Measurements from ENCODE around the gene DRC7.
A peak's percentile ranks its signal among the peaks of the same experiment; 100 is the strongest.

The DRC7 gene

DNA sequence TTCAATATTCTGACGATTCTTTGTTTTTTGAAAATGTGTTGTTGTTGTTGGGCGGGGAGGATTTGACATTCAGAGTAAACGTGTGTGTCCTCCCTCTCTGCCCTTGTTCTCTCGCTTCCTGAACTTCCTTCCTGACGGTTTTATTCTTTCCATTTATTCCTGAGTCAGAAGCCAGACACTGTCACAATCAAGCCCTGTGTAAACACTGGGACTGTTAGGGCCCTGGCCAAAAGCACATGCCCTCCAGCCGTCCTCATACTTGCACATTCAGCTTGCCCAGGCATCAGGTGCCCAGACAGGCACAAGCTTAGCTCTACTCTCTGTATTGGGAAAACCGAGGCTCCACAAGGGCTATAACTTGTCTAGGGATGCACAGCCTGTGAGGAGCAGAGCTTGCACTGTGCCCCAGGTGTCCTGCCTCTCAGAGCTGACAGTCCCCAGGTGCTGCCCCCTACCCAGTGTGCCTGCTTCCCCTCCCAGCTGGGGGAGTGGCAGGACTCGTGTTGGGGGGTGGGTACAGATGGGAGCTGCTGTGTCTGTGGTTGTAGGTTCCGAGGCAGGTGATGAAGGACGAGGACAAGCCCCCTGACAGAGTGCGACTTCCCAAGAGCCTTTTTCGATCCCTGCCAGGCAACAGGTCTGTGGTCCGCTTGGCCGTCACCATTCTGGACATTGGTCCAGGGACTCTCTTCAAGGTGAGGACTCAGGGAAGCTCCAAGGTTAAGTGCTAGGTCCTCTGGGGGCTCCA, 16.8 kb upstream of the DRC7 start:
- no peak for DNase-seq

DNA sequence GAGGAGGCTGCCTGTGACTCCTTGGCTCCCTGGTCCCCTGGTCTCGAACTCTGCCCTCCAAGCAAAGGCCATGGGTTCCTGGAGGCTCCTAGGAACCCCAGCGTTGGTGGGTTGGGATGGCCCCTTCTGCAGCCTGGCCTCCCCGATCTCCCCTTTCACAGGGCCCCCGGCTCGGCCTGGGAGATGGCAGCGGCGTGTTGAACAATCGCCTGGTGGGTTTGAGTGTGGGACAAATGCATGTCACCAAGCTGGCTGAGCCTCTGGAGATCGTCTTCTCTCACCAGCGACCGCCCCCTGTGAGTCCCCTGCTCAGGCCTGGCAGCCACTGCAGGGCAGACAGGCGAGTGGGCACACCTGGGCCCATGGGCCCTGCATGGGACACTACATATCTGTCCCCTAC, 15.6 kb upstream of the DRC7 start:
- no peak for DNase-seq

DNA sequence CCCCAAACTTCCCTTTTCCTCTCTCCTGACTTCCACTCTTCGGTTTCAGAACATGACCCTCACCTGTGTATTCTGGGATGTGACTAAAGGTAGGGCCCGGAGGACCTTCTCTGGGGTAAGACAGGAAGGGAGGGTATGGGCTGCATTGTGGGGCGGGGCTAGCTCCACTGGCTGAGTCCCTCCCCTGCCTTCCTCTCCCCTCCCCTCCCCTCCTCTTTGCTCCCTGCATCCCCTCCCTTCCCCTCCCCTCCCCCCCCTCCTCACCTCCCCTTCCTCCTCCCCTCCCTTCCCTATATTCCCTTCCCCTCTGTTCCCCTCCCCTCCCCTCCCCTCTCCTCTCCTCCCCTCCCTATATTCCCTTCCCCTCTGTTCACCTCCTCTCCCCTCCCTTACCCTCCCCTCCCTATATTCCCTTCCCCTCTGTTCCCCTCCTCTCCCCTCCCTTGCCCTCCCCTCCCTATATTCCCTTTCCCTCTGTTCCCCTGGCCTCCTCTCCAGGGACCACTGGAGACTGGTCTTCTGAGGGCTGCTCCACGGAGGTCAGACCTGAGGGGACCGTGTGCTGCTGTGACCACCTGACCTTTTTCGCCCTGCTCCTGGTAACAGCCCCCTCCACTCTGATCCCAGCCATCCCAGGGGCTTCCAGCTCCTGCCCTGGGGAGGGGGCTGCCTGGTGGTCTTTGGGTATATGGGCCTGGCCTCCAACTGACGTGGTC, 14.7 kb upstream of the DRC7 start:
- DNase-seq = no peak

DNA sequence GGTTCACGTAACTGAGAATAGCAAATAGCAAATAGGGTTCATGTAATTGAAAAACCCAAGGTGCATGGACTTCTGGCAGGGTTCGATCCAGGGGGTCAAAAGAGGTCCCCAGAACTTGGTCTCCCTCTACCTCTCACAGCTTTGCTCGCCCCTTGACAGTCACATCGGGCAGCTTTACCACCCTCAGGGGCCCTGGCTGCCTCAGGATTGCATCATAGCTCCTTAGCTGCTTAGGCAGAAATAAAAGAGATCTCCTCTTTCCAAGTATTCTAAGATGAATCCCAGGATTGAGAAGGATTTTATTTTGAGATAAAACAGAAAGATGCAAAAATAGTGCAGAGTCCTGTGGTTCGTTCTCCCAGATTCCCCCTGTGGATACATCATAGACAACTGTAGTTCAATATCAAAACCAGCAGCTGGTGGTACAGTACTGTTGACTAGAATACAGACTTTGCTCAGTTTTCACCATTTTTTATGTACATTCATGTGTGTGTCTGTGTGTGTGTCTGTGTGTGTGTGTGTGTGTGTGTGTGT, 13.7 kb upstream of the DRC7 start:
- no peak for DNase-seq

DNA sequence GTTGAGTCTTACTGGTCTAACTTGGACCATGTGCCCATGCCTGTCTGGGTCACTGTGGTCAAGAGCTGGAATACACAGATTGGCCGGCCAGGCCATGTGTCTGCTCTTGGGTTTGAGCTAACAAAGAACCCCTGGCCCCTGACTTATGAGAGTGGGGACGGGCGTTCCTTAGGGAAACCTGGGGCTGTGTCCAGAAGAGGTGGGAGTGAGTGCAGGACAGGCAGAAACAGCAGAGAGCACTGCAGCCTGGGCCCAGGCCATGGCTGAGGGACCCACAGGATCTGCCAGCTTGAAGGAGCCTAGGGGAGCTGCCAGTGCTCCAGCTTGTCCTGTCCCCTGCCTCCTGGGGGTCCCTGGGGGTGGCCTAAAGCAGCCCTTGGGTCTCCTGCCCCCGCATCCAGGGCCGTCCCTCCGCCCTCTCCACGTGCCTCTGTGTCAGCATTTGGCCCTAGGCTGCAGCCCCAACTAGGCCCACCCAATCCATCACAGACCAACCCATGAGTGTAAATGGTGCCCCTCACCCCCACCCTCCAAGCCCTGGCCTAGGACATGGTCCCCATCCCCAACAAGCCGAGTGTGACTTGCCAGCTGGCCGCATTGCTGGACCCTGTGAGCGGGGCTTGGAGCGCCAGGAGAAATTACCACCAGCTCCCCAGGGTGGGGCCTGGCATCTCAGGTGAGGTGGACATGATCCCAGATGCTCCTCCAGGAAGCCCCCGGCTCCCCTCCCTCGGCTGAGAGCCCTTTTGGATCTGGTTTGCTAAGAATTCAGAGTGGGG, 12.5 kb upstream of the DRC7 start:
- no peak for DNase-seq

DNA sequence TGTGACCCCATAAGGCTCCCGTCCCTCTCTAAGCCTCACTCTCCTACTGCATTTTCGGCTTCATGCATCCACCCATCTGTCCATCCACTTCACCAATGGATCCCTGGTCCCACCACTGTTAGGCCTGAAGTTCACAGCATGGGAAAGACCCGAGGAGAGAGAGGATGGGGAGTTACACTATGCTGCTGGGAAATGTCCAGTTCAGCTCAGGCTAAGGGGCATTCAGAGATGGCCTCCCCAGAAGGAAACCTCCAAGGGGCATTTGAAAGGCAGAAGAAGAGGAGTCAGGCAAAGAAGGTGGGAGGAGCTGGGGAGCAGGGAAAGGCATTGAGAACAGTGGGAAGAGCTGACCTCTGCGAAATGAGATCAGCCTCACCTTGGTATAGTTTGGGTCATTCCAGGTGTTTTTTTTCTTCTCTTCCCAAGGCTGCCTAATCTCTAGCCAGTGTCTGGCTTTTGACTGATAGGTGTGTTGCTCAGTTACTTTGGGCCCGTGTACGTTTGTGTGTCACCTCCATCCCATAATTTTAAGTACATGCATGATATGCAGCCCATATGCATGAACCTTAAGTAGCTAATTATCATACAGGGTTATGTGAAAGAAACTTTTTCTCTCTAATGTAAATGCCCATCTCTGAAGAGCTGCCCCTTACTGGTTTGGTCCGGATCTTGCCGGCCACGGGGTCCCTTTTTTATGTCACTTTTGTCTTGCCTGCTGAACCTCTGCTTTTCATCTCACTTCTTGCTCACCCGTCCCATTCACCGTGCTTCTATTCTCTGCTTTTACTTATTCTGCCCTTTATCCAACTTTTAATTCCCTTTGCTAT, 11.6 kb upstream of the DRC7 start:
- DNase-seq = no peak

DNA sequence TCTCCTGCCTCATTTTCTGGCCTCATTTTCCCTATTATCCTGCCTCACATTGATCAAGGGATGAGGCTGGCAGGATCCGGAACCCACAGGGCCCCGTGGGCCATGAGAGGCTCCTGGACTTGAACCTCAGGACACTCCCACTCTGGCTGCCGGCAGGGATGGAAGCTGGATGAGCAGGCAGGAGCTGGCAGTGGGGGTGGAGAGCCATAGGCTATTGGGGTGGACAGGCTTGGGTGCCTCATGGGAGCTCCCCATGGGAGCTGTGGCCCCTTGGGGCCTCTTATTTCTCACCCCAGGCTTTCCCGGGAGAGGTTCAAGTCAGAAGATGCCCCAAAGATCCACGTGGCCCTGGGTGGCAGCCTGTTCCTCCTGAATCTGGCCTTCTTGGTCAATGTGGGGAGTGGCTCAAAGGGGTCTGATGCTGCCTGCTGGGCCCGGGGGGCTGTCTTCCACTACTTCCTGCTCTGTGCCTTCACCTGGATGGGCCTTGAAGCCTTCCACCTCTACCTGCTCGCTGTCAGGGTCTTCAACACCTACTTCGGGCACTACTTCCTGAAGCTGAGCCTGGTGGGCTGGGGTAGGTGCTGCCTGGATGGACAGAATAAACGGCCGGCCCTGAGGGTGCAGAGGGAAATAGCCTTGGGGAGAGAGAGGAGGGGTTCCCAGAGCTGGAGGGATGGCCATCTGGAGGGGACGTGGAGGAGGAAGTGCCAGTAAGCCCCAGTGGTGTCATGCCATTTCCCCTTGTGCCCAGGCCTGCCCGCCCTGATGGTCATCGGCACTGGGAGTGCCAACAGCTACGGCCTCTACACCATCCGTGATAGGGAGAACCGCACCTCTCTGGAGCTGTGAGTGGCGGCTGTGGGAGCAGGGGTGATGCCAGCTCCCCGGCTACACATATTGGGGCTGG, 10.7 kb upstream of the DRC7 start:
- DNase-seq = no peak

DNA sequence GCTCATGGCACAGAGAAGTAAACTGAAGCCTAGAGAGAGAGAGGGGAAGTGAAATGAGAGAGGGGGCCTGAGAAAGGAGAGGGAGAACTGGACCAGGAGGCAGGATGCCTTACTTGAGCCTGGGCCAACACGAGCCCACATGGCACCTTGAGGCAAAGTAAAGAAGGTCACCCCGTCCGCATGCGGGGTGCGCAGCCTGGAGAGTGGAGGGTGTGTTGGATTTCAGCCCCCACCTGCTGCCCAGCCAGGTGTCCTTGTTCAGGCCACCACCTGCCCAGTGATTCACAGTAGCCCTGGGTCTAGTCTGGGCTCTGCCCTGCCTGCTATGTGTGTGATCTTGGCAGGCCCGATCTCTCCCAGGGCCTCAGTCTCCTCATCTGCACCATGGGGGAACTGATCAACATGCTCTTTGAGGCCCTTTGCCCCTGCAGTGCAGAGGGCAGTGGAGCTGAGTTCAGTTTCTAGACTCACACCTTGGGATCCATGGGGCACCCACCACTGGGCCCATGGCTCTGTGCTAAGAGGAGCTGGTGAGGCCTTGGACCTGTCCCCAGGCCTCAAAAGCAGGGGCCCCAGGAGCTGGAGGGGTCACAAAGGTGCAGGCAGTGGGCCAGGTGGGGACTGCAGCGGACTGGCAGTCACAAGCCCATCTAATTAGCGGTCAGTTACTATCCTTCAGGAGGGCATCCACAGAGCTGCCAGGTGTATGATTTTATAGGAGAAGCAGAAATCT, 9.8 kb upstream of the DRC7 start:
- DNase-seq = no peak

DNA sequence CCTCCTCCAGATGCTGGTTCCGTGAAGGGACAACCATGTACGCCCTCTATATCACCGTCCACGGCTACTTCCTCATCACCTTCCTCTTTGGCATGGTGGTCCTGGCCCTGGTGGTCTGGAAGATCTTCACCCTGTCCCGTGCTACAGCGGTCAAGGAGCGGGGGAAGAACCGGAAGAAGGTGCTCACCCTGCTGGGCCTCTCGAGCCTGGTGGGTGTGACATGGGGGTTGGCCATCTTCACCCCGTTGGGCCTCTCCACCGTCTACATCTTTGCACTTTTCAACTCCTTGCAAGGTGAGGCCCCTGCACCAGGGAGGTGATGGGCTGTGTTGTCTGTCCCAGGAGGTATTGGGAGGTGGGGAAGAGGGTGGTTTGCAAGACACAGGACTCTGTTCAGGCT, 9.0 kb upstream of the DRC7 start:
- DNase-seq = no peak

DNA sequence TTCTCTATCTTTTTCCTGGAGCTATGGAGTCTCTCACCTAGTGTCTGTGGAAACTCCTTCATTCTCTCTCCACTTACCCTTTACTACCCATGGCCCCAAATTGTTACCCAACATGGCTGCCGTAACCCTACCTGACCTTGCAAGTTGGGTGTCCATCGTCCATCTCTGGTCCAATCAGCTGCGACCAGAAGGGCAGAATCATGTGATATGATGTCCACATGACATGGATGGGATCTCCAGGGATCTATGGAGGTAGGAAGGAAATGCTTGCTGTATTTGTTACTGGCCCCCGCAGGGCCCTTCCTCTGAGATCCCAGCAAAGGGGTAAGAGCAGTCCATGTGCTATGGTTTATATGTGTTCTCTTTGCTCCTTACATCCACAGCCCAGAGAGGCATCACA, 8.0 kb upstream of the DRC7 start:
- no peak for DNase-seq

DNA sequence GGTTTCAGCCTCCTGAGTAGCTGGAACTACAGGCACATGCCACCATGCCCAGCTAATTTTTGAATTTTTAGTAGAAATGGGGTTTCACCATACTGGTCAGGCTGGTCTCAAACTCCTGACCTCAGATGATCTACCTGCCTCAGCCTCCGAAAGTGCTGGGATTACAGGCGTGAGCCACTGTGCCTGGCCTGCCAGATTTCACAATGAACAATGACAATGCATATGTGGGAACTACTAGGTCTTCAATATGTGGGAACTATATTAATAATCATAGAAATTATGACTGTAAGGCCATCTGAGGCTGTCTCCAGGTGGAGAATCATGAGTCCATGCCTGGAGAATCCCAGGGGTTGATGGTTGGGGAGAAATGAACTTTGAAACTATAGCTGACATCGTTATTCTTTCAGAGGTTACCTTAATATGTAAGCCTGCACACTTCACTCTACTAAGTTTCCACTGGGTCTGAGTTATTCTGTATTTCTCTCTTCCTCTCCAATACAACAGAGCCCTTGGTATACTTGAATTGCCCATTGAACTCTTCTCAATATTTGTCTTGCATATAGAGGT, 7.2 kb upstream of the DRC7 start:
- no peak for DNase-seq

DNA sequence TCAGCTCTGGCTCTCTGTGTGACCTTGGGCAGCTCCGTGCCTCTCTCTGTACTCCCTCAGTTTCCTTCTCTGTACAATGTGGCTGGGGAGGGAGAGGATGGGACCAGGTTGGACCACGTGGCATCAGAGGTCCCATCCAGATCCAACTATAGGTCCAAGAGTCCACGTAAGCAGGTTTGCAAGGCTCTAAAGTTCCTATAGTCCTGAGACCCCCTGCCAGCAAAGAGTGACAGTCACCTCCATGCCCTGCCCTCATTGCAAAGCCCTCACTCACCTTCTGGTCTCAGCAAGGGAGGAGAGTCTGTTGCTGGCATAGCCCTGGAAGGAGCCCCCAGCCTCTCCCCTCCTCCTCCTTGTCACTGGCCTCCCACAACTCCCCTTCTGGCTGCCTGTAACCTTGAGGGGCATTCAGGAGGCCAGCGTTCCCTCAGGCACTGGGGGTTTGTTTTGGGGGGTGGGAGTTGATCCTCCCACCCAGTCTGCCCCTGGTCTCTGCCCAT, 6.1 kb upstream of the DRC7 start:
- DNase-seq = no peak

DNA sequence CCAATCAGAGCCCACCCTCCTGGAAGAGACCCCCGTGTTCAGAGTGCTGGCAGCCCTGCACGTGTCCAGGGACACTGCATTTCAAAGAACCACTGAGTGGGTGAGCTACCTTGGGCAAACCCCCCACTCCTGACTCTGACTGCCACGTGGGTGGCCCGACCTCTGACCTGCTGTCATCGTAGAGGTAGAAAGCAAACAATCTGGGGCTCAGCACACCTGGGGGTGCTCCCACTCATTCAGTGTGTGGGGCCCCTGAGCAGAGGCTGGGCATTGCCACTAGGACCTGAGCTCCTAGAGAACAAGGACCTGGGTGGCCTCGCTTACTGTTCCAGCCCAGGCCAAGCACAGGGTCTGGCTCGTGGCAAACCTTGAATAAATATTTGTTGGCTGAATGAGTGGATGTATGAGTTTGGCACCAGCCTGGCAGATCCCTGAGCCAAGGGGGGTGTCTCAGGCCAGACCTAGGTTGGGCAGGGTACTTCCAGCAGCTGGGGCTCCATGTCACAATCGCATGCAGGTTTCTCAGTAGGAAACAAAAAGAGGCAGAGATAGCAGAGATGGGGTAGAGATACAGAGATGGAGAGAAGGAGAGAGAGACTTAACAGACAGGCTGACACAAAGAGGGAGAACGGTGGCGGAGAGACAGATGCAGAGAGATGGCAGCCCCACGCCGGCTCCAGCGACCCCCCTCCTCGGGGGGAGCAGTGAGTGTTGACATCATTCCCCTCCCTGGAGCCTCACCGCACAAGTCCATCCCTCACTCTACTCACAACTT, 5.4 kb upstream of the DRC7 start:
- DNase-seq = no peak

DNA sequence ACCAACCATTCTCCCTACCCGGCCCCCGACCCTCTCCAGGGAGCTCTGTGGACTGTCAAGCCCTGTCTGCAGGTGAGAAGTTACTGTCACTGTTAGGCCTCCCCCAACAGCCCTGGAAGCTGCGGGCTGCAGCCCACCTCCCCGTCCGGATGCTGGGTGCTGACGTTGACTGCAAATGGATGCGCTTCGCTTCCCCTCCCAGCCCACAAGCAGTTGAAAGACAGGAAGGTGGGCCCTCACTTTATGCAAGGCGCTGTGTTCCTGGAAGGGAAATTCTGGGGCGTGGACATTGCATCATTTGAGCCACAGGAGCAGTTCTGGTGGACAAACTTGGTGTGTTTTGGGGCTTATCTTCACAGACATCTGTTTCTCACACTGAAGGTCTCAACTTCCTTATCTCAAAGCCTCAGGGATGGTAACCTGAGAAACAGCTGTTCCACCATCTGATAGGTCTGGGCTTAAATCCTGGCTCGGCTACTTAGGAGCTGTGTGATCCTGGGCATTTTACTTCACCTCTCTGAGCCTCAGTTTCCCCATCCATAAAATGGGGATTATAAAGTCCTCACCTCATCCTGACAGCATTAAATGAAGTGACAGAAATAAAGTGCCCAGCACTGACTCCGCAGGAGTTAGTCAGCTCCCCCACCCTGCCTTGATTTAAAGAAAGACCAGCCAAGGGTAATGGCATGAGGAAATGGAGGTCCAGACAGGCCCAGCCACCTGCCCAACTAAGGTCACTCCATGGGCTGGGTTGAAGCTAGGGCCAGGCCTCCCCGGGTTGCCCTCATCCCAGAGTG, 4.6 kb upstream of the DRC7 start:
- peak; percentile 58 for DNase-seq

DNA sequence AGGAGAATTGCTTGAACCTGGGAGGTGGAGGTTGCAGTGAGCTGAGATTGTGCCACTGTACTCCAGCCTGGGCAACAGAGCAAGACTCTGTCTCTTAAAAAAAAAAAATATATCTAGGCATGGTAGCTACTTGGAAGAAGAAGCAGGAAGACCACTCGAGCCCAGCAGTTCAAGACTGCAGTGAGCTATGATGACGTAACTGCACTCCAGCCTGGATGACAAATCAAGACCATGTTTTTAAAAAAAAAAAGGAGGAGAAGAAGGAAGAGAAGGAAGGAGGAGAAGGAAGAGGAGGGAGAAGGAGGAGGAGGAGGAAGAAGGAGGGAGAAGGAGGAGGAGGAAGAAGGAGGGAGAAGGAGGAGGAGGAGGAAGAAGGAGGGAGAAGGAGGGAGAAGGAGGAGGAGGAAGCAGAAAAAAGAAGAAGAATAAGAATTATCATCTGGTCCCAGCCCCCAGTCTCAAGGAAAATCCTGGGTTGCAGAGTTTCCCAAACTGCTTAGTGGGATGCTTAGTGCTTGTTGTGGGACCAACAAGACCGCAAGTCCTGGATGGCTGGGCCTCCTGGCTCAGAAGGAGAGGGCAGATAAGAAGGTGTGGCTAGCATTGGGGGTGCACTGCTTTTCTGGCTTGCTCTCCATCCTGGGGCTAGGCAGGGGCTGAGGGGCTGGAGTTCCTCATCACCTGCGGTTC, 3.7 kb upstream of the DRC7 start:
- no peak for DNase-seq

DNA sequence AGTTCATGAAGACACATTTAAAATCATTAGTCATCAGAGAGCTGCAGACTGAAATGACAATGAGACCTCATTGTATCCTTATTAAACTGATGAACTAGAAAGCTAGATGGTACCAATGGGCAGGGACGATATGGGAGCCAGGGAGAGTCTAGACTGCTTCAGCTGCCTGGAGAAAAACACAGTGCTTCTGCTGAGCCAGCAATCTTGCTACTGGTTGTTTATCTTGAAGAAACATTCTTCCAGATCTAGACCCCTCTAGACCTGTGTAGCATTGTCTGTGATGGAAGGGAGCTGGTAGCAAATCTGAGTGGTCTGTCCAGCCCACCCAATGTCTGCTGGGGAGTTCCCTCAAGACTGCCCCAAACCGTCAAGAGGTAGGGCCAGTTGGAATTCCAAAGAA, 2.0 kb upstream of the DRC7 start:
- DNase-seq = no peak

DNA sequence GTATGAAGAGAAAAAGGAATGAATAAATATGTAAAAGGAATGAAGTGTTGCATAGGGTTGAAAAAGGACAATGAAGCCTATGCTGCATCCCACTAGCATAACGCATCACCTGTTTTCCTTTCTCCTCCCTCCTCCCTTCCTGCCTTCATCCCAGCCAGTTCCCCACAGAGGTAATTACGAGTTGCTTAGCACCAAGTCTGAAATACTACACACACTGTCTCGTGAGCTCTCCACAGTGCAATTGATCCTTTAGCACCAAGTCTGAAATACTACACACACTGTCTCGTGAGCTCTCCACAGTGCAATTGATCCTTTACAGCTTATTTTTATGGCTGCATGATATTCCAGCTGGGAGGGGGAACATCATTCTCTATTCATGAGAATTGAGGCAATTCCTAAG, 1.1 kb upstream of the DRC7 start:
- DNase-seq = no peak

DNA sequence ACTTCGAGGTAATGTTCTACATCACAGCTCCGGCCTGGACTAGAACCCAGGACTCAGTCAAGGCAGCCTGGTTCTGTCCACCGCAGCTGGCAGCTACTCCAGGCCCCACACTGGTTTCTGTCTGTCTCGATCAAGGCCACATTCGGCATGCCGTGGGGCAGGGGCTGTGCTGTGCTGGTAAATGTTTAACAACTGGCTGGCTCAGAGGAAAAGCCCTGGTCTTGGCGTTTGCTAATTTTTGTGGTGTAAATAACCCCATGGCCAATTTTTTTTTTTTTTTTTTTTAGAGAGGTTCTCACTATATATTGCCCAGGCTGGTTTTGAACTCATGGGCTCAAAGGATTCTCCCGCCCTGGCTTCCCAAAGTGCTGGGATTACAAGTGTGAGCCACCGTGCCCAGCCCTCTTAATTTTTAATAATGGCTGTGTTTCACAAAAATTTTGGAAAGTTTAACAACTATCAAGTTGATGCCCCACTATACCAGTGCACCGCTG, 328 bp upstream of the DRC7 start:
- no peak for DNase-seq

Measured in SIG-M5 (cell line).